Tibial artery (tissue), 4 donors: ENCODE results near the gene EYS.

Experiments used
- DNase-seq, 2 donors: peaks; one replicate each; pipeline ENCODE4 v3.0.0-alpha.2; 2019
- H3K27ac ChIP-seq, 2 donors: fragments of 200-600 bp; sonication (generic) in 1 of 2; 1 replicate in 1 of 2; 2 replicates in 1 of 2; pipeline ENCODE4 v1.5.1; 2018 to 2019; ENCODE audit warnings: mild to moderate bottlenecking in 1 of 2
- H3K27me3 ChIP-seq, 2 donors: fragments of 200-600 bp; sonication (generic) in 1 of 2; one replicate each; pipeline versions ENCODE4 v1.5.1 to v1.6.0; 2016 to 2019
- H3K36me3 ChIP-seq, 3 donors: fragments of 200-600 bp; sonication (generic) in 2 of 3; one replicate each; pipeline ENCODE4 v1.5.1; 2016 to 2019; ENCODE audit warnings: mild to moderate bottlenecking in 2 of 3
- H3K4me1 ChIP-seq, 4 donors: fragments of 200-600 bp; sonication (generic) in 2 of 4; 1 replicate in 3 of 4; 2 replicates in 1 of 4; pipeline ENCODE4 v1.5.1; 2016 to 2019
- H3K4me3 ChIP-seq, 2 donors: fragments of 200-600 bp; sonication (generic) in 1 of 2; 1 replicate in 1 of 2; 2 replicates in 1 of 2; pipeline ENCODE4 v1.5.1; 2018 to 2019; ENCODE audit warnings: mild to moderate bottlenecking in 2 of 2
- H3K9me3 ChIP-seq, 3 donors: fragments of 200-600 bp; sonication (generic) in 1 of 3; one replicate each; pipeline ENCODE4 v1.5.1; 2016 to 2019
- CTCF ChIP-seq, 2 experiments: fragments of 200-600 bp in 1 of 2; fragments of 450-650 bp in 1 of 2; IDR thresholded peaks; one replicate each; pipeline ENCODE4 v1.5.1; 2017 to 2019; ENCODE audit warnings: antibody characterized with exemption in 2 of 2, mild to moderate bottlenecking in 1 of 2, moderate library complexity in 1 of 2
- intact Hi-C: fragments of 100-400 bp; cut with DNase I; formaldehyde crosslinking; loops from one replicate; pipeline ENCODE4 v1.15.0; 2023; ENCODE audit warnings: low total_unique reads

Gene EYS

GRCh38 chr6:65711531-65711930 lies 4.5 kb upstream of the EYS start:
- Histone ChIP-seq H3K9me3 (no peaks in the 10 kb centered on the region), H3K4me1 (no peaks in the 10 kb centered on the region), H3K36me3 (no peaks in the 10 kb centered on the region), H3K27ac (no peak overlapping the region), H3K27me3 (no peaks in the 10 kb centered on the region), H3K4me3 (no peak overlapping the region)
- no peak for TF ChIP-seq CTCF (IDR thresholded peaks at IDR 0.05)
- intact Hi-C loops = no loop called here
- DNase-seq = no peak

- Histone ChIP-seq H3K9me3 (no peaks in the 10 kb centered on the region), H3K27me3 (no peaks in the 10 kb centered on the region), H3K4me3 (no peak overlapping the region), H3K27ac (no peak overlapping the region), H3K36me3 (no peaks in the 10 kb centered on the region), H3K4me1 (no peaks in the 10 kb centered on the region)
- intact Hi-C loops = no loop called here
- no peak for DNase-seq
- TF ChIP-seq CTCF (IDR thresholded peaks at IDR 0.05) = no peak
Observed at GRCh38 chr6:65709099-65709830, 2.2 kb upstream of the EYS start.

- Histone ChIP-seq H3K27ac (no peak overlapping the region), H3K36me3 (no peaks in the 10 kb centered on the region), H3K4me3 (no peak overlapping the region), H3K9me3 (no peaks in the 10 kb centered on the region), H3K4me1 (no peaks in the 10 kb centered on the region), H3K27me3 (no peaks in the 10 kb centered on the region)
- no peak for DNase-seq
- intact Hi-C loops = no loop called here
- TF ChIP-seq CTCF (IDR thresholded peaks at IDR 0.05) = no peak
Observed at GRCh38 chr6:65708162-65708561, 1.1 kb upstream of the EYS start.

GRCh38 chr6:65706436-65706835 lies 590 bp downstream of the EYS start:
- Histone ChIP-seq H3K27me3 (no peaks in the 10 kb centered on the region), H3K4me3 (no peak overlapping the region), H3K4me1 (no peaks in the 10 kb centered on the region), H3K27ac (no peak overlapping the region), H3K36me3 (no peaks in the 10 kb centered on the region), H3K9me3 (no peaks in the 10 kb centered on the region)
- no peak for DNase-seq
- intact Hi-C loops = no loop called here
- no peak for TF ChIP-seq CTCF (IDR thresholded peaks at IDR 0.05)

GRCh38 chr6:65701325-65701724 lies 5.7 kb downstream of the EYS start:
- Histone ChIP-seq H3K36me3 (no peaks in the 10 kb centered on the region), H3K9me3 (no peaks in the 10 kb centered on the region), H3K4me3 (no peak overlapping the region), H3K27ac (no peak overlapping the region), H3K4me1 (no peaks in the 10 kb centered on the region), H3K27me3 (no peaks in the 10 kb centered on the region)
- TF ChIP-seq CTCF (IDR thresholded peaks at IDR 0.05) = no peak
- DNase-seq = no peak
- intact Hi-C loops = no loop called here

GRCh38 chr6:65700561-65700960 lies 6.5 kb downstream of the EYS start:
- no peaks in the 10 kb centered on the region for H3K9me3 ChIP-seq
- H3K36me3 ChIP-seq = no peaks in the 10 kb centered on the region
- H3K4me3 ChIP-seq = no peak overlapping the region
- no peak overlapping the region for H3K27ac ChIP-seq
- no peak for TF ChIP-seq CTCF (IDR thresholded peaks at IDR 0.05)
- intact Hi-C loops = no loop called here
- no peak for DNase-seq
- H3K27me3 ChIP-seq = no peaks in the 10 kb centered on the region
- no peaks in the 10 kb centered on the region for H3K4me1 ChIP-seq
